Hepatocyte (in vitro differentiated cells): ENCODE results near the gene DYRK2.

Source experiments
- CTCF ChIP-seq: fragments of 200-600 bp; sonication (generic); IDR thresholded peaks from 2 replicates; pipeline ENCODE4 v1.5.1; 2016; ENCODE audit warnings: antibody characterized with exemption, mild to moderate bottlenecking; ENCODE audit not compliant: poor library complexity
- EZH2 ChIP-seq: fragments of 200-600 bp; sonication (generic); IDR thresholded peaks from 2 replicates; pipeline ENCODE4 v1.6.1; 2016; ENCODE audit warnings: antibody characterized with exemption, mild to moderate bottlenecking, borderline replicate concordance
- EZH2phosphoT487 ChIP-seq: fragments of 200-600 bp; sonication (generic); IDR thresholded peaks from one replicate; pipeline ENCODE4 v1.6.1; 2018; ENCODE audit warnings: antibody characterized with exemption, mild to moderate bottlenecking, low read depth, moderate library complexity; ENCODE audit not compliant: unreplicated experiment, severe bottlenecking

- TF ChIP-seq CTCF (peak; percentile 25), EZH2phosphoT487 (no peak), EZH2 (no peak)
These were observed at the start of gene DYRK2 for GRCh38 chr12:67648521-67649260.
